NCI-H2227 (cell line): ENCODE results near the gene ONECUT3.
"Not testable (repeated sequence)": the region's sequence is repeated elsewhere in the genome, so short reads cannot be mapped to it uniquely, and the experiment has no call there.

Experiments
- DNase-seq: peaks from one replicate; lab custom pipeline; 2025; ENCODE audit not compliant: unreplicated experiment; lab: John Stamatoyannopoulos, UW

Gene ONECUT3

GRCh38 chr19:1790054-1790792 lies 36.9 kb downstream of the ONECUT3 start:
- no peak for DNase-seq

- no peak for DNase-seq
Measured at GRCh38 chr19:1791879-1792278, 38.6 kb downstream of the ONECUT3 start.

- DNase-seq: no peak
Measured at GRCh38 chr19:1794424-1795172, 41.3 kb downstream of the ONECUT3 start.

GRCh38 chr19:1796395-1797142 lies 43.3 kb downstream of the ONECUT3 start:
- no peak for DNase-seq

- not testable (repeated sequence) for DNase-seq
Measured at GRCh38 chr19:1797313-1797712, 44.0 kb downstream of the ONECUT3 start.

GRCh38 chr19:1799695-1800342 lies 46.5 kb downstream of the ONECUT3 start:
- no peak for DNase-seq

- DNase-seq: no peak
Measured at GRCh38 chr19:1804858-1805257, 51.6 kb downstream of the ONECUT3 start.

GRCh38 chr19:1805401-1806183 lies 52.3 kb downstream of the ONECUT3 start:
- no peak for DNase-seq

GRCh38 chr19:1806184-1807029 lies 53.1 kb downstream of the ONECUT3 start:
- DNase-seq: no peak

GRCh38 chr19:1807030-1807694 lies 53.9 kb downstream of the ONECUT3 start:
- DNase-seq: no peak

GRCh38 chr19:1807695-1808394 lies 54.5 kb downstream of the ONECUT3 start:
- no peak for DNase-seq

GRCh38 chr19:1808395-1808731 lies 55.1 kb downstream of the ONECUT3 start:
- DNase-seq: no peak

- DNase-seq: no peak
Measured at GRCh38 chr19:1809678-1810077, 56.4 kb downstream of the ONECUT3 start.

- DNase-seq: no peak
Measured at GRCh38 chr19:1810439-1811160, 57.3 kb downstream of the ONECUT3 start.

- DNase-seq: no peak
Measured at GRCh38 chr19:1811472-1811894, 58.2 kb downstream of the ONECUT3 start.

- no peak for DNase-seq
Measured at GRCh38 chr19:1811942-1812425, 58.7 kb downstream of the ONECUT3 start, which contains the start of gene ATP8B3. Gene ATP8B3, minus strand, starts transcription at chr19:1812276. Its CDS starts 540 bp downstream, at chr19:1811736.

GRCh38 chr19:1812426-1813191 lies 59.3 kb downstream of the ONECUT3 start:
- peak; percentile 83 for DNase-seq
